H1 (cell line): ENCODE data around the gene WIPF3. TPM values are rescaled to one million over a fixed set of nuclear protein-coding genes. Genes with fewer than 3 reads are reported as not detected.
A peak's percentile ranks its signal among the peaks of the same experiment; 100 is the strongest.

Source experiments
- ASH2L ChIP-seq: fragments of 200-600, 300-600 bp; sonication (generic); IDR thresholded peaks from one replicate; pipeline ENCODE4 v1.7.1; 2017; ENCODE audit warnings: low read length
- ATF3 ChIP-seq: IDR thresholded peaks from 2 replicates; pipeline ENCODE4 v1.6.1; 2011; ENCODE audit warnings: low read depth, mild to moderate bottlenecking, low read length; ENCODE audit not compliant: insufficient read depth
- BACH1 ChIP-seq: IDR thresholded peaks from 2 replicates; pipeline ENCODE4 v1.6.1; 2012; ENCODE audit warnings: low read length, improper control_type of control experiment
- CBX5 ChIP-seq: fragments of 300-800, 300-1000 bp; sonication (generic); IDR thresholded peaks from 2 replicates; pipeline ENCODE4 v1.7.1; 2016; ENCODE audit warnings: antibody characterized with exemption, low read length, low read depth
- CHD2 ChIP-seq: IDR thresholded peaks from 2 replicates; pipeline ENCODE4 v1.6.1; 2012; ENCODE audit warnings: low read length, improper control_type of control experiment
- CHD7 ChIP-seq: fragments of 300-600 bp; sonication (generic); IDR thresholded peaks from 2 replicates; pipeline ENCODE4 v1.7.1; 2012; ENCODE audit warnings: low read length, moderate library complexity, mild to moderate bottlenecking, inconsistent platforms; ENCODE audit not compliant: insufficient replicate concordance
- CTBP2 ChIP-seq: IDR thresholded peaks from 2 replicates; pipeline ENCODE4 v1.7.0; 2011; ENCODE audit warnings: borderline replicate concordance, mild to moderate bottlenecking, moderate library complexity, mixed read lengths, low read length; ENCODE audit not compliant: insufficient read depth, insufficient read length
- KDM5A ChIP-seq: fragments of 200-600 bp; IDR thresholded peaks from 2 replicates; pipeline ENCODE4 v1.7.1; 2012; ENCODE audit warnings: mild to moderate bottlenecking, low read length, inconsistent platforms, mixed read lengths
- RAD21 ChIP-seq, 2 experiments: IDR thresholded peaks in 1 of 2; conservative IDR thresholded peaks in 1 of 2; 2 replicates each; pipeline ENCODE4 v1.6.1; 2011; ENCODE audit warnings: low read depth in 2 of 2, low read length in 2 of 2, improper control_type of control experiment in 1 of 2, inconsistent platforms in 1 of 2, mild to moderate bottlenecking in 1 of 2, moderate library complexity in 1 of 2
- SIX5 ChIP-seq: IDR thresholded peaks from 2 replicates; pipeline ENCODE4 v1.6.1; 2011; ENCODE audit warnings: mild to moderate bottlenecking, low read depth, low read length
- TCF12 ChIP-seq: IDR thresholded peaks from 2 replicates; pipeline ENCODE4 v1.6.1; 2011; ENCODE audit warnings: low read depth, mild to moderate bottlenecking, low read length
- ZNF274 ChIP-seq: IDR thresholded peaks from 2 replicates; pipeline ENCODE4 v1.7.0; 2012; ENCODE audit warnings: low read length, borderline replicate concordance; ENCODE audit errors: extremely low read depth
- polyA plus RNA-seq, 7 experiments: library from polyadenylated mRNA; depleted of rRNA in 3 of 7; stranded (reverse) in 5 of 7; unstranded in 2 of 7; fragments of >200 nt in 5 of 7; fragments of 200-250 nt in 2 of 7; gene quantifications; 1 replicate in 5 of 7; 2 replicates in 1 of 7; 4 replicates in 1 of 7; pipeline versions ENCODE4 v1.2.1 to v1.2.3, GENCODE V29; 2011 to 2013; ENCODE audit warnings: missing spikeins in 2 of 7, mixed read lengths in 2 of 7
- total RNA-seq: library from RNA; stranded (reverse); fragmentation: NEBNext Ultra II Directional; extraction: Animal tissue kit (Norgen Biotek cat#: 25700); gene quantifications from 2 replicates; pipeline ENCODE4 v1.2.1, GENCODE V29; 2021

The WIPF3 gene
- total and polyA plus RNA-seq, 2 of the 8 experiments (the other 6 are each of a cell fraction or from before 2014, with no cell fraction given) = 5.0 to 12.1 TPM

- no peak for TF ChIP-seq SIX5
- TF ChIP-seq BACH1 = no peak
- TF ChIP-seq CBX5 = no peak
- peak; percentile 21 for TF ChIP-seq ASH2L
- TF ChIP-seq ATF3 = no peak
- TF ChIP-seq RAD21 (IDR thresholded peaks at IDR 0.05 in 1 of 2, conservative IDR thresholded peaks at IDR 0.05 in 1 of 2; ENCODE audit: low read depth in 2 of 2, low read length in 2 of 2) = no peak
- peak; percentile 47 for TF ChIP-seq CHD7
- no peak for TF ChIP-seq CTBP2
- TF ChIP-seq CHD2 = no peak
- peak; percentile 97 for TF ChIP-seq TCF12
- no peak for TF ChIP-seq KDM5A
- TF ChIP-seq ZNF274 = no peak
Measured at GRCh38 chr7:29793507-29793906, 12.8 kb upstream of the WIPF3 start (continued).
